ENCODE measurements around the gene ST7.

DNA sequence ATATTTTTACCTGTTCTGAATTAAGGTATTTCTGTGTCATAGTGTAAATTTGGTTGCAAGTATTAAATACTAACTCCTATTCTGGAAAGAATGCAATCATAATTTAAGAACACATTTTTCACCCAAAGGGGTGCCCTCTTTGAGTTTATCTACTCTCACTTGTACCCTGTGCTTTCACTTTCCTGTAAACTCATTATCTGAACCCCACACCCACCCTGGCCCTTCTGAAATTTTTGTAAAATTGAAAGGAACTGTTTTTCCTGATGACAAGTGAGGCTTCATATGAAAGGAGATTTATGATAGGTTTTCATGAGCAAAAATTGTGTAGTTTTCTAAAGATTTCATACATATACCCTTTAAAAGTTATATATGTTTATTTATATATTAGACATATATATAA is 235.1 kb downstream of the ST7 start:
- TF ChIP-seq, protein P1, sequence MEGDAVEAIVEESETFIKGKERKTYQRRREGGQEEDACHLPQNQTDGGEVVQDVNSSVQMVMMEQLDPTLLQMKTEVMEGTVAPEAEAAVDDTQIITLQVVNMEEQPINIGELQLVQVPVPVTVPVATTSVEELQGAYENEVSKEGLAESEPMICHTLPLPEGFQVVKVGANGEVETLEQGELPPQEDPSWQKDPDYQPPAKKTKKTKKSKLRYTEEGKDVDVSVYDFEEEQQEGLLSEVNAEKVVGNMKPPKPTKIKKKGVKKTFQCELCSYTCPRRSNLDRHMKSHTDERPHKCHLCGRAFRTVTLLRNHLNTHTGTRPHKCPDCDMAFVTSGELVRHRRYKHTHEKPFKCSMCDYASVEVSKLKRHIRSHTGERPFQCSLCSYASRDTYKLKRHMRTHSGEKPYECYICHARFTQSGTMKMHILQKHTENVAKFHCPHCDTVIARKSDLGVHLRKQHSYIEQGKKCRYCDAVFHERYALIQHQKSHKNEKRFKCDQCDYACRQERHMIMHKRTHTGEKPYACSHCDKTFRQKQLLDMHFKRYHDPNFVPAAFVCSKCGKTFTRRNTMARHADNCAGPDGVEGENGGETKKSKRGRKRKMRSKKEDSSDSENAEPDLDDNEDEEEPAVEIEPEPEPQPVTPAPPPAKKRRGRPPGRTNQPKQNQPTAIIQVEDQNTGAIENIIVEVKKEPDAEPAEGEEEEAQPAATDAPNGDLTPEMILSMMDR (IDR thresholded peaks at IDR 0.05) = no peak
- no peak for TF ChIP-seq ZFX (IDR thresholded peaks at IDR 0.05; ENCODE audit: borderline replicate concordance)

Data from 22Rv1 (cell line).